ENCODE results near the gene MYO3B. TPM values are rescaled to one million over a fixed set of nuclear protein-coding genes. Genes with fewer than 3 reads are reported as not detected.

The MYO3B gene
- polyA plus RNA-seq, 1 donor (not counting 4 experiments of a cell fraction or from before 2014, with no cell fraction given), result 4.4 TPM

- H3K27me3 ChIP-seq (ENCODE audit: control insufficient read depth, extremely low read depth, insufficient read depth, low read length), result no peaks in the 10 kb centered on the region
- H3K4me1 ChIP-seq (ENCODE audit: control insufficient read depth, extremely low read depth, insufficient read depth, low read length), result peaks cover 18% of the 10 kb centered on the region
- H3K79me2 ChIP-seq (ENCODE audit: control insufficient read depth, insufficient read depth, low read length), result no peaks in the 10 kb centered on the region
- FAIRE-seq, result peak; percentile 73
- H2AFZ ChIP-seq (ENCODE audit: control insufficient read depth, low read length), result no peak overlapping the region
- H3K4me3 ChIP-seq (ENCODE audit: control insufficient read depth in 2 of 3, extremely low read depth in 1 of 3, insufficient read depth in 2 of 3, low read depth in 1 of 3, low read length in 3 of 3), result no peak overlapping the region
- H3K9me3 ChIP-seq (ENCODE audit: control insufficient read depth, low read depth, low read length), result peaks cover 2% of the 10 kb centered on the region
- TF ChIP-seq EZH2 (IDR thresholded peaks at IDR 0.05; ENCODE audit: low read length), result no peak
- TF ChIP-seq, protein P1, sequence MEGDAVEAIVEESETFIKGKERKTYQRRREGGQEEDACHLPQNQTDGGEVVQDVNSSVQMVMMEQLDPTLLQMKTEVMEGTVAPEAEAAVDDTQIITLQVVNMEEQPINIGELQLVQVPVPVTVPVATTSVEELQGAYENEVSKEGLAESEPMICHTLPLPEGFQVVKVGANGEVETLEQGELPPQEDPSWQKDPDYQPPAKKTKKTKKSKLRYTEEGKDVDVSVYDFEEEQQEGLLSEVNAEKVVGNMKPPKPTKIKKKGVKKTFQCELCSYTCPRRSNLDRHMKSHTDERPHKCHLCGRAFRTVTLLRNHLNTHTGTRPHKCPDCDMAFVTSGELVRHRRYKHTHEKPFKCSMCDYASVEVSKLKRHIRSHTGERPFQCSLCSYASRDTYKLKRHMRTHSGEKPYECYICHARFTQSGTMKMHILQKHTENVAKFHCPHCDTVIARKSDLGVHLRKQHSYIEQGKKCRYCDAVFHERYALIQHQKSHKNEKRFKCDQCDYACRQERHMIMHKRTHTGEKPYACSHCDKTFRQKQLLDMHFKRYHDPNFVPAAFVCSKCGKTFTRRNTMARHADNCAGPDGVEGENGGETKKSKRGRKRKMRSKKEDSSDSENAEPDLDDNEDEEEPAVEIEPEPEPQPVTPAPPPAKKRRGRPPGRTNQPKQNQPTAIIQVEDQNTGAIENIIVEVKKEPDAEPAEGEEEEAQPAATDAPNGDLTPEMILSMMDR (optimal IDR thresholded peaks at IDR 0.05 in 1 of 3, IDR thresholded peaks at IDR 0.05 in 1 of 3, conservative IDR thresholded peaks at IDR 0.05 in 1 of 3; ENCODE audit: extremely low read depth in 1 of 3, insufficient read depth in 2 of 3, low read length in 3 of 3), result no peak
- dilution Hi-C loops (cut with MboI; ENCODE audit: extremely low pct_ligation_motif_present, low sequenced_read_pairs), result no loop called here
- no peak overlapping the region for H3K27ac ChIP-seq (ENCODE audit: control insufficient read depth, insufficient read depth, low read length)
- no peaks in the 10 kb centered on the region for H3K9me1 ChIP-seq (ENCODE audit: control insufficient read depth, extremely low read depth, insufficient read depth, low read length)
- H3K4me2 ChIP-seq (ENCODE audit: control insufficient read depth, extremely low read depth, insufficient read depth, low read depth, low read length), result peak overlapping the region; percentile 4
- no peak overlapping the region for H3K9ac ChIP-seq (ENCODE audit: control insufficient read depth, extremely low read depth, insufficient read depth, low read length)
- no peak for DNase-seq (ENCODE audit: low read depth, low spot score)
- H3K36me3 ChIP-seq (ENCODE audit: control insufficient read depth in 2 of 2, extremely low read depth in 1 of 2, insufficient read depth in 2 of 2, low read length in 2 of 2), result no peaks in the 10 kb centered on the region
- no peaks in the 10 kb centered on the region for H4K20me1 ChIP-seq (ENCODE audit: control insufficient read depth, extremely low read depth, insufficient read depth, low read length)
Measured at GRCh38 chr2:170190172-170190571, 12.2 kb downstream of the MYO3B start.

- Histone ChIP-seq H3K9ac (ENCODE audit: control insufficient read depth, extremely low read depth, insufficient read depth, low read length) (no peak overlapping the region), H3K9me1 (ENCODE audit: control insufficient read depth, extremely low read depth, insufficient read depth, low read length) (no peaks in the 10 kb centered on the region), H3K79me2 (ENCODE audit: control insufficient read depth, insufficient read depth, low read length) (no peaks in the 10 kb centered on the region), H2AFZ (ENCODE audit: control insufficient read depth, low read length) (no peak overlapping the region), H3K4me1 (ENCODE audit: control insufficient read depth, extremely low read depth, insufficient read depth, low read length) (peaks cover 18% of the 10 kb centered on the region), H3K9me3 (ENCODE audit: control insufficient read depth, low read depth, low read length) (peaks cover 2% of the 10 kb centered on the region), H3K27me3 (ENCODE audit: control insufficient read depth, extremely low read depth, insufficient read depth, low read length) (no peaks in the 10 kb centered on the region), H3K4me3 (ENCODE audit: control insufficient read depth in 2 of 3, extremely low read depth in 1 of 3, insufficient read depth in 2 of 3, low read depth in 1 of 3, low read length in 3 of 3) (no peak overlapping the region), H3K36me3 (ENCODE audit: control insufficient read depth in 2 of 2, extremely low read depth in 1 of 2, insufficient read depth in 2 of 2, low read length in 2 of 2) (no peaks in the 10 kb centered on the region), H4K20me1 (ENCODE audit: control insufficient read depth, extremely low read depth, insufficient read depth, low read length) (no peaks in the 10 kb centered on the region), H3K27ac (ENCODE audit: control insufficient read depth, insufficient read depth, low read length) (no peak overlapping the region), H3K4me2 (ENCODE audit: control insufficient read depth, extremely low read depth, insufficient read depth, low read depth, low read length) (no peak overlapping the region)
- DNase-seq (ENCODE audit: low read depth, low spot score) (no peak), FAIRE-seq (peak; percentile 53)
- dilution Hi-C loops (cut with MboI; ENCODE audit: extremely low pct_ligation_motif_present, low sequenced_read_pairs), result no loop called here
- TF ChIP-seq, protein P1 (optimal IDR thresholded peaks at IDR 0.05 in 1 of 3, IDR thresholded peaks at IDR 0.05 in 1 of 3, conservative IDR thresholded peaks at IDR 0.05 in 1 of 3; ENCODE audit: extremely low read depth in 1 of 3, insufficient read depth in 2 of 3, low read length in 3 of 3), result peak in 1 of 3 experiments; percentile 2
- no peak for TF ChIP-seq EZH2 (IDR thresholded peaks at IDR 0.05; ENCODE audit: low read length)
Measured at GRCh38 chr2:170191166-170191866, 13.4 kb downstream of the MYO3B start.
